ENCODE measurements around the gene BDKRB1. TPM values are rescaled to one million over a fixed set of nuclear protein-coding genes. Genes with fewer than 3 reads are reported as not detected.
A peak's percentile ranks its signal among the peaks of the same experiment; 100 is the strongest.

BDKRB1 gene
- total RNA-seq, 4 donors from 2014 or later = 0.78 to 1.0 (median 0.94) TPM; not detected in 1

GRCh38 chr14:96217376-96217913 is 38.6 kb upstream of the BDKRB1 start:
- Histone ChIP-seq H3K27me3 (no peaks in the 10 kb centered on the region), H3K4me3 (replicated peaks in 1 of 3) (no peak overlapping the region), H3K27ac (no peak overlapping the region), H3K36me3 (no peaks in the 10 kb centered on the region), H3K4me1 (peaks cover 11 to 25% of the 10 kb centered on the region in 2 donors), H3K9me3 (no peaks in the 10 kb centered on the region)
- peak; percentile 20 to 38 for DNase-seq
- WGBS, 2 donors = 71 to 74% methylated on average over 8 of the region's 8 CpGs
- TF ChIP-seq POLR2A (IDR thresholded peaks at IDR 0.05) (no peak), CTCF (IDR thresholded peaks at IDR 0.05) (no peak)
- intact Hi-C loops (cut with DNase I) = no loop called here

GRCh38 chr14:96221109-96221650 is 34.8 kb upstream of the BDKRB1 start:
- Histone ChIP-seq H3K4me3 (replicated peaks in 1 of 3) (no peak overlapping the region), H3K27ac (peak overlapping the region in 2 of 3 donors; percentile 35 to 69), H3K4me1 (peaks cover 11 to 25% of the 10 kb centered on the region in 2 donors), H3K36me3 (no peaks in the 10 kb centered on the region), H3K27me3 (no peaks in the 10 kb centered on the region), H3K9me3 (no peaks in the 10 kb centered on the region)
- intact Hi-C loops (cut with DNase I) = no loop called here
- TF ChIP-seq CTCF (IDR thresholded peaks at IDR 0.05) (no peak), POLR2A (IDR thresholded peaks at IDR 0.05) (no peak)
- 67 to 72% methylated on average over 6 to 7 of the region's 7 CpGs for WGBS, 2 donors
- DNase-seq = no peak

DNA sequence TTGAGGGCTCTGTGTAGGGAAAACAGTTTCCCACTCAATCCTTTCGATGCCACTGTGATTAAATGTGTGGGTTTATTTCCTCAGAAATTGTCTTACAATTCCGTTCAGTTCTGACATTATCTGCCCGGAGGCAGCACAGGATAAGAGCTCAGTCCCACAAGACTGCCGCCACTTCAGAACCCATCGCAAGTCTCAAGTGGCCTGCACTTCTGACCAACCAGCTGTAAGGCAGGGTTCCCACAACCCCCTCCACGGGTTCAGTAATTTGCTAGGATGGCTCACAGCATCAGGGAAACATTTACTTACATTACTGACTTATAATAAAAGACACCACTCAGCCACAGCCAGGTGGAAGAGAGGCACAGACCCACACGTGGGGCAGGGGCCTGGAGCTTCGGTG is 34.2 kb upstream of the BDKRB1 start:
- TF ChIP-seq POLR2A (IDR thresholded peaks at IDR 0.05) (no peak), CTCF (IDR thresholded peaks at IDR 0.05) (no peak)

GRCh38 chr14:96224480-96225096 is 31.4 kb upstream of the BDKRB1 start:
- peaks cover 11 to 17% of the 10 kb centered on the region in 2 donors for H3K4me1 ChIP-seq
- no peak overlapping the region for H3K27ac ChIP-seq
- no peaks in the 10 kb centered on the region for H3K9me3 ChIP-seq
- TF ChIP-seq POLR2A (IDR thresholded peaks at IDR 0.05) (no peak), CTCF (IDR thresholded peaks at IDR 0.05) (no peak)
- WGBS, 2 donors = 82 to 95% methylated on average over 8 of the region's 8 CpGs
- H3K4me3 ChIP-seq (replicated peaks in 1 of 3) = no peak overlapping the region
- no peak for DNase-seq
- intact Hi-C loops (cut with DNase I) = no loop called here
- no peaks in the 10 kb centered on the region for H3K36me3 ChIP-seq
- H3K27me3 ChIP-seq = no peaks in the 10 kb centered on the region

More for the DNA sequence above, 34.2 kb upstream of the BDKRB1 start:
- Histone ChIP-seq H3K4me3 (replicated peaks in 1 of 3) (no peak overlapping the region), H3K36me3 (no peaks in the 10 kb centered on the region), H3K9me3 (no peaks in the 10 kb centered on the region), H3K27me3 (no peaks in the 10 kb centered on the region), H3K27ac (peak overlapping the region in 2 of 3 donors; percentile 35 to 69), H3K4me1 (peaks cover 11 to 22% of the 10 kb centered on the region in 2 donors)
- 27 to 32% methylated on average over 8 of the region's 8 CpGs for WGBS, 2 donors
- DNase-seq = peak; percentile 87
- intact Hi-C loops (cut with DNase I) = no loop called here

- 94 to 95% methylated on average over 5 of the region's 5 CpGs for WGBS, 2 donors
- Histone ChIP-seq H3K36me3 (no peaks in the 10 kb centered on the region), H3K9me3 (no peaks in the 10 kb centered on the region), H3K4me1 (peaks cover 11 to 17% of the 10 kb centered on the region in 2 donors), H3K4me3 (replicated peaks in 1 of 3) (no peak overlapping the region), H3K27me3 (no peaks in the 10 kb centered on the region), H3K27ac (peak overlapping the region in 1 of 3 donors; percentile 6)
- no peak for DNase-seq
- intact Hi-C loops (cut with DNase I) = no loop called here
- TF ChIP-seq POLR2A (IDR thresholded peaks at IDR 0.05) (no peak), CTCF (IDR thresholded peaks at IDR 0.05) (no peak)
These were observed 30.8 kb upstream of the BDKRB1 start for GRCh38 chr14:96225213-96225612.

Data from thyroid gland (tissue), 4 donors.